Peyer's patch (tissue), 4 donors: Measurements from ENCODE around the gene ARHGAP22. TPM values are rescaled to one million over a fixed set of nuclear protein-coding genes. Genes with fewer than 3 reads are reported as not detected.

Experiments
- DNase-seq, 3 donors: peaks; one replicate each; pipeline ENCODE4 v3.0.0-alpha.2; 2017 to 2019
- H3K27ac ChIP-seq, 4 donors: fragments of 200-600 bp; sonication (generic); one replicate each; pipeline ENCODE4 v1.5.1; 2016 to 2019
- H3K27me3 ChIP-seq, 2 donors: fragments of 200-600 bp; sonication (generic); one replicate each; pipeline ENCODE4 v1.5.1; 2019
- H3K36me3 ChIP-seq, 3 donors: fragments of 200-600 bp; sonication (generic); one replicate each; pipeline ENCODE4 v1.5.1; 2016 to 2019
- H3K4me1 ChIP-seq, 4 donors: fragments of 200-600 bp; sonication (generic); one replicate each; pipeline ENCODE4 v1.5.1; 2016 to 2019
- H3K4me3 ChIP-seq, 4 donors: fragments of 200-600 bp; sonication (generic); 1 replicate in 3 of 4; 2 replicates in 1 of 4; pipeline ENCODE4 v1.5.1; 2016 to 2019; ENCODE audit warnings: mild to moderate bottlenecking in 1 of 4
- H3K9me3 ChIP-seq, 4 donors: fragments of 200-600 bp; sonication (generic); one replicate each; pipeline ENCODE4 v1.5.1; 2016 to 2019; ENCODE audit warnings: mild to moderate bottlenecking in 1 of 4
- CTCF ChIP-seq, 6 experiments: fragments of 450-650 bp in 4 of 6; fragments of 200-600 bp in 2 of 6; sonication (generic) in 1 of 6; IDR thresholded peaks; one replicate each; pipeline ENCODE4 v1.5.1; 2017 to 2019; ENCODE audit warnings: antibody characterized with exemption in 6 of 6, mild to moderate bottlenecking in 3 of 6, moderate library complexity in 1 of 6
- POLR2A ChIP-seq, 2 donors: fragments of 450-650 bp; IDR thresholded peaks; one replicate each; pipeline ENCODE4 v1.5.1; 2017; ENCODE audit warnings: antibody characterized with exemption in 2 of 2, mild to moderate bottlenecking in 2 of 2, moderate library complexity in 2 of 2
- total RNA-seq, 4 donors: library from RNA; depleted of rRNA; stranded (reverse); fragments of >200 nt; gene quantifications; one replicate each; pipeline ENCODE4 v1.1.0, GENCODE V29; 2016

The ARHGAP22 gene
- total RNA-seq, 4 donors from 2014 or later: 1.9 to 10.7 (median 8.3) TPM; not detected in 1

- DNase-seq: no peak
- TF ChIP-seq POLR2A (IDR thresholded peaks at IDR 0.05) (no peak), CTCF (IDR thresholded peaks at IDR 0.05) (no peak)
- Histone ChIP-seq H3K36me3 (peaks cover 0 to 23% (median 0%) of the 10 kb centered on the region in 3 donors), H3K27me3 (no peaks in the 10 kb centered on the region), H3K4me1 (no peaks in the 10 kb centered on the region), H3K9me3 (peaks cover 0 to 11% (median 0%) of the 10 kb centered on the region in 4 donors), H3K27ac (no peak overlapping the region), H3K4me3 (no peak overlapping the region)
Observed at GRCh38 chr10:48414778-48415177, 190.1 kb downstream of the ARHGAP22 start.

GRCh38 chr10:48414160-48414559, 190.7 kb downstream of the ARHGAP22 start:
- peaks cover 0 to 11% (median 0%) of the 10 kb centered on the region in 4 donors for H3K9me3 ChIP-seq
- H3K27ac ChIP-seq: no peak overlapping the region
- no peak for DNase-seq
- H3K4me3 ChIP-seq: no peak overlapping the region
- TF ChIP-seq CTCF (IDR thresholded peaks at IDR 0.05) (no peak), POLR2A (IDR thresholded peaks at IDR 0.05) (no peak)
- H3K36me3 ChIP-seq: peaks cover 0 to 26% (median 0%) of the 10 kb centered on the region in 3 donors
- H3K4me1 ChIP-seq: no peaks in the 10 kb centered on the region
- H3K27me3 ChIP-seq: no peaks in the 10 kb centered on the region

DNA sequence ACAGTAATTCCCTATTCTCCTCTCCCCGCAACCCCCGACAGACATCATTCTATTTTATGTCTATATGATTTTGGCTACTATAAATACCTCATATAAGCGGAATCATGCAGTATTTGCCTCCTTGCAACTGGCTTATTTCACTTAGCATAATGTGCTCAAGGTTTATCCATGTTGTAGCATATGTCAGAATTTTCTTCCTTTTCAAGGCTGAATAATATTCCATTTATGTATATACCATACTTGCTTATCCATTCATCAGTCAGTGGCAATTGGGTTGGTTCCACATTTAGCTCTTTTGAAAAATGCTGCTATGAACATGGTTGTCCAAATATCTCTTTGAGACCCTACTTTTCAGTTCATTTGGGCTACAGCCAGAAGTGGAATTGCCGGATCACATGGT, 191.9 kb downstream of the ARHGAP22 start:
- no peak for DNase-seq
- Histone ChIP-seq H3K9me3 (peaks cover 0 to 11% (median 0%) of the 10 kb centered on the region in 4 donors), H3K4me1 (no peaks in the 10 kb centered on the region), H3K36me3 (peaks cover 0 to 37% (median 0%) of the 10 kb centered on the region in 3 donors), H3K27me3 (no peaks in the 10 kb centered on the region), H3K27ac (no peak overlapping the region), H3K4me3 (no peak overlapping the region)
- TF ChIP-seq POLR2A (IDR thresholded peaks at IDR 0.05): no peak
- no peak for TF ChIP-seq CTCF (IDR thresholded peaks at IDR 0.05)

DNA sequence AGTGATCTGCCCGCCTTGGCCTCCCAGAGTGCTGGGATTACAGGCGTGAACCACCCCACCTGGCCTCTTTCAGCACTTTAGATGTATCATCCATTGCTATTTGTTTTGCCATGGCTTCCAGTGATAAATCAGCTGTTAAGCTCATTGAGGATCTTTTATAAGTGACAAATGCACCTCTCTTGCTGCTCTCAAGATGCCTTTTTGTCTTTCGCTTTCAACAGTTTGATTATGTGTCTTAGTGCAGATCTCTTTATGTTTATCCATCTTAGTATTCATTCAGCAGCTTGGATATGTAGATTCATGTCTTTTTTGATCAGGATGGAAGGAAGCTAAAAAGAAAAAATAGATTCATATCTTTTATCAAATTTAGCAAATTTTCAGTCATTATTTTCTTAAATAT, 192.8 kb downstream of the ARHGAP22 start:
- DNase-seq: no peak
- H3K36me3 ChIP-seq: peaks cover 0 to 45% (median 0%) of the 10 kb centered on the region in 3 donors

GRCh38 chr10:48411510-48411909, 193.4 kb downstream of the ARHGAP22 start:
- TF ChIP-seq POLR2A (IDR thresholded peaks at IDR 0.05) (no peak), CTCF (IDR thresholded peaks at IDR 0.05) (no peak)
- H3K36me3 ChIP-seq: peaks cover 0 to 45% (median 0%) of the 10 kb centered on the region in 3 donors
- H3K27ac ChIP-seq: no peak overlapping the region
- no peak for DNase-seq
- H3K4me3 ChIP-seq: no peak overlapping the region
- H3K4me1 ChIP-seq: no peaks in the 10 kb centered on the region
- H3K27me3 ChIP-seq: no peaks in the 10 kb centered on the region
- H3K9me3 ChIP-seq: peaks cover 0 to 11% (median 0%) of the 10 kb centered on the region in 4 donors

More for the DNA sequence above, 192.8 kb downstream of the ARHGAP22 start:
- Histone ChIP-seq H3K27ac (no peak overlapping the region), H3K4me1 (no peaks in the 10 kb centered on the region), H3K9me3 (peaks cover 0 to 11% (median 0%) of the 10 kb centered on the region in 4 donors), H3K27me3 (no peaks in the 10 kb centered on the region), H3K4me3 (no peak overlapping the region)
- no peak for TF ChIP-seq POLR2A (IDR thresholded peaks at IDR 0.05)
- no peak for TF ChIP-seq CTCF (IDR thresholded peaks at IDR 0.05)

- H3K4me3 ChIP-seq: no peak overlapping the region
- TF ChIP-seq POLR2A (IDR thresholded peaks at IDR 0.05) (no peak), CTCF (IDR thresholded peaks at IDR 0.05) (no peak)
- H3K4me1 ChIP-seq: no peaks in the 10 kb centered on the region
- H3K27me3 ChIP-seq: no peaks in the 10 kb centered on the region
- DNase-seq: no peak
- H3K27ac ChIP-seq: no peak overlapping the region
- H3K9me3 ChIP-seq: peaks cover 0 to 11% (median 0%) of the 10 kb centered on the region in 4 donors
- peaks cover 0 to 45% (median 0%) of the 10 kb centered on the region in 3 donors for H3K36me3 ChIP-seq
Observed at GRCh38 chr10:48410503-48410902, 194.4 kb downstream of the ARHGAP22 start.
